PC-3 (cell line): Measurements from ENCODE around the gene PTCH1. TPM values are rescaled to one million over a fixed set of nuclear protein-coding genes. Genes with fewer than 3 reads are reported as not detected.

Experiments
- ATAC-seq: fragments of 200-7000 bp; cut with Tn5 transposase; 2 replicates; pipeline ENCODE4 v1.9.1; 2020; ENCODE audit warnings: mild to moderate bottlenecking, moderate library complexity
- BruUV-seq: library from RNA; stranded (reverse); fragments of 400-500 nt; replicated peaks from 2 replicates; lab custom pipeline; 2021; lab: Mats Ljungman, UMichigan
- CTCF ChIA-PET: fragments of 300-600 bp; sonication (Branson Sonifier 250); formaldehyde crosslinking; loops from one replicate; lab custom pipeline; 2022; ENCODE audit warnings: antibody characterized with exemption; lab: Charles Lee
- POLR2A ChIA-PET: fragments of 300-600 bp; sonication (Branson Sonifier 250); formaldehyde crosslinking; loops from one replicate; lab custom pipeline; 2022; ENCODE audit warnings: antibody characterized with exemption; ENCODE audit not compliant: unreplicated experiment; lab: Charles Lee
- DNase-seq: peaks from one replicate; pipeline ENCODE4 v3.0.0-alpha.2; 2015
- H2AFZ ChIP-seq: fragments of 300-600 bp; sonication (generic); 2 replicates; pipeline ENCODE4 v1.6.0; 2016; ENCODE audit warnings: antibody characterized with exemption, low read length
- H3F3A ChIP-seq: fragments of 300-600 bp; sonication (generic); one replicate; pipeline ENCODE4 v1.6.0; 2017; ENCODE audit warnings: antibody characterized with exemption, low read length, control low read depth, mild to moderate bottlenecking; ENCODE audit not compliant: unreplicated experiment
- H3K27ac ChIP-seq: fragments of 300-600 bp; sonication (generic); 2 replicates; pipeline ENCODE4 v1.5.1; 2016; ENCODE audit warnings: mild to moderate bottlenecking, low read length
- H3K27me3 ChIP-seq: fragments of 300-600 bp; sonication (generic); 2 replicates; pipeline ENCODE4 v1.6.1; 2016; ENCODE audit warnings: low read length, mixed read lengths
- H3K36me3 ChIP-seq: fragments of 300-600 bp; sonication (generic); 2 replicates; pipeline ENCODE4 v1.6.1; 2016; ENCODE audit warnings: low read depth, mixed run types, low read length, mixed read lengths
- H3K4me1 ChIP-seq: fragments of 300-600 bp; sonication (generic); 2 replicates; pipeline ENCODE4 v1.5.1; 2016; ENCODE audit warnings: low read length; ENCODE audit not compliant: insufficient read depth
- H3K4me2 ChIP-seq: fragments of 300-600 bp; sonication (generic); 2 replicates; pipeline ENCODE4 v1.6.0; 2016; ENCODE audit warnings: low read length
- H3K4me3 ChIP-seq: fragments of 300-600 bp; sonication (generic); 2 replicates; pipeline ENCODE4 v1.5.1; 2016; ENCODE audit warnings: mild to moderate bottlenecking, low read length, mixed read lengths
- H3K79me2 ChIP-seq: fragments of 300-600 bp; sonication (generic); 2 replicates; pipeline ENCODE4 v1.6.1; 2017; ENCODE audit warnings: low read length, mixed read lengths
- H3K9ac ChIP-seq: fragments of 300-600 bp; sonication (generic); 2 replicates; pipeline ENCODE4 v1.6.0; 2016; ENCODE audit warnings: mild to moderate bottlenecking, low read length
- H3K9me2 ChIP-seq: fragments of 300-600 bp; sonication (generic); replicated peaks from 2 replicates; pipeline ENCODE4 v1.6.1; 2016; ENCODE audit warnings: mixed run types, low read length, mixed read lengths
- H3K9me3 ChIP-seq: fragments of 300-600 bp; sonication (generic); 2 replicates; pipeline ENCODE4 v1.6.1; 2016; ENCODE audit warnings: low read length, mixed read lengths
- H4K20me1 ChIP-seq: fragments of 300-600 bp; sonication (generic); 2 replicates; pipeline ENCODE4 v1.6.1; 2016; ENCODE audit warnings: low read length, mixed read lengths
- EZH2 ChIP-seq: fragments of 300-600 bp; sonication (generic); IDR thresholded peaks from one replicate; pipeline ENCODE4 v1.6.1; 2017; ENCODE audit warnings: antibody characterized with exemption, mild to moderate bottlenecking, low read length; ENCODE audit not compliant: unreplicated experiment
- EZH2phosphoT487 ChIP-seq: fragments of 300-600 bp; sonication (generic); IDR thresholded peaks from 2 replicates; pipeline ENCODE4 v1.6.1; 2018; ENCODE audit warnings: mild to moderate bottlenecking, antibody characterized with exemption, low read length, borderline replicate concordance
- intact Hi-C: fragments of 100-400 bp; cut with micrococcal nuclease; formaldehyde crosslinking; loops from 2 replicates; pipeline ENCODE4 v1.9.0; 2023
- total RNA-seq: library from RNA; depleted of rRNA; stranded (reverse); fragments of >200 nt; gene quantifications from 2 replicates; pipeline ENCODE4 v1.2.3, GENCODE V29; 2014
- TF ChIP-seq, protein P1 (sequence below): fragments of 300-600 bp; sonication (generic); conservative IDR thresholded peaks from 2 replicates; pipeline ENCODE4 v1.5.1; 2017; ENCODE audit warnings: antibody characterized with exemption, low read depth, mild to moderate bottlenecking, low read length

Gene PTCH1
- total RNA-seq, 1 experiment from 2014 or later = 0.77 TPM

DNA sequence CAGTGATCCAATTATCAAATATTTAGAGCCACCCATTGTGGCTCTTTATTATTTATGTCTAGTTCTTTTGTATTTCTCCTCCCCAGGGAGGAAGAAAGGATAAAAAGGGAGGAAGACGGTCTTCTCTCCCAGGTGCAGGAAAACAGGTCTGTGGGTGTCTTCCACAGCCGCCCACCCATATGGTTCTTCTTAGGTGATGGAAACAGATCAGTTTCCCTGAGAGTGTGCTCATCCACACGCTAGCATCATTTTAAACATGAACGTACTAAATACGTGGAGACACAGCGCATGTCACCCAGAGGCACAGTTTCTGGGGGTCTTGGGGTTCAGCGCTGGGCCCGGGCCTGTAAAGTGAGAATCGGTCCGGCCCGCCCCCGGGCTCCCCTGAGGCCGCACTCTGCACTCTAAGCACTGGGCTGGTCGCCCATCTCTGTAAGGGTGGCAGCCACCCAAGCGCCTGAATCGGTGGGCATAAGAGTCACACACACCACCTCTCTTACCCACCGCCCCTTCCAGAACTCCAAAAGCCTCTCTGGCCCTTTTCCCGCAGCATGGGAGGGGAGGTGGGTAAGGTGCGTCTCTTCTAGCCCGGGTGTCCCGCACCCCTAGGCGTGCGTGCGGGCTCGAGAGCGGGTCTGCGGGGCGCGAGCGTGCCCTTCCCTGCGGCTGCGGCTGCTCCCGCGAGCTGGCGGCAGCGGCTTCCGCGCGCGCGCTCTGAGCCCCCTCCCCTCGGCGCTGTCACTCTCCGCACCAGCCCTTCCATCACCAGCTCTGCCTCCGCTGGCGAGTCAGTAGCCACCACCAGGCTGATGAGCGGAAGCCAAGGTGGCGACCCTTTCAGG, 1.3 kb downstream of the PTCH1 start:
- H3K27me3 ChIP-seq = no peaks in the 10 kb centered on the region
- H3K4me2 ChIP-seq = peak overlapping the region; percentile 84
- no peaks in the 10 kb centered on the region for H3F3A ChIP-seq
- TF ChIP-seq, protein P1, sequence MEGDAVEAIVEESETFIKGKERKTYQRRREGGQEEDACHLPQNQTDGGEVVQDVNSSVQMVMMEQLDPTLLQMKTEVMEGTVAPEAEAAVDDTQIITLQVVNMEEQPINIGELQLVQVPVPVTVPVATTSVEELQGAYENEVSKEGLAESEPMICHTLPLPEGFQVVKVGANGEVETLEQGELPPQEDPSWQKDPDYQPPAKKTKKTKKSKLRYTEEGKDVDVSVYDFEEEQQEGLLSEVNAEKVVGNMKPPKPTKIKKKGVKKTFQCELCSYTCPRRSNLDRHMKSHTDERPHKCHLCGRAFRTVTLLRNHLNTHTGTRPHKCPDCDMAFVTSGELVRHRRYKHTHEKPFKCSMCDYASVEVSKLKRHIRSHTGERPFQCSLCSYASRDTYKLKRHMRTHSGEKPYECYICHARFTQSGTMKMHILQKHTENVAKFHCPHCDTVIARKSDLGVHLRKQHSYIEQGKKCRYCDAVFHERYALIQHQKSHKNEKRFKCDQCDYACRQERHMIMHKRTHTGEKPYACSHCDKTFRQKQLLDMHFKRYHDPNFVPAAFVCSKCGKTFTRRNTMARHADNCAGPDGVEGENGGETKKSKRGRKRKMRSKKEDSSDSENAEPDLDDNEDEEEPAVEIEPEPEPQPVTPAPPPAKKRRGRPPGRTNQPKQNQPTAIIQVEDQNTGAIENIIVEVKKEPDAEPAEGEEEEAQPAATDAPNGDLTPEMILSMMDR = no peak
- TF ChIP-seq EZH2phosphoT487 (no peak), EZH2 (no peak)
- H3K79me2 ChIP-seq = peaks cover 4% of the 10 kb centered on the region; the same call in 1 of the 2 replicates
- peak overlapping the region; percentile 55 for H2AFZ ChIP-seq
- H3K36me3 ChIP-seq = no peaks in the 10 kb centered on the region
- DNase-seq (no peak), ATAC-seq (no peak)
- H3K9me2 ChIP-seq = no peaks in the 10 kb centered on the region
- POLR2A ChIA-PET = no interaction called here
- no TSS peak for BruUV-seq
- no peaks in the 10 kb centered on the region for H3K9me3 ChIP-seq
- H3K4me3 ChIP-seq = peak overlapping the region; percentile 63
- no peak overlapping the region for H3K27ac ChIP-seq
- H4K20me1 ChIP-seq = no peaks in the 10 kb centered on the region
- CTCF ChIA-PET = no interaction called here
- H3K4me1 ChIP-seq = peaks cover 12% of the 10 kb centered on the region; the same call in 1 of the 2 replicates
- intact Hi-C loops = loop anchor here (10.0 kb wide), 1 partner anchor 109 kb away; no protein-coding TSS in a partner anchor
- H3K9ac ChIP-seq = no peak overlapping the region

DNA sequence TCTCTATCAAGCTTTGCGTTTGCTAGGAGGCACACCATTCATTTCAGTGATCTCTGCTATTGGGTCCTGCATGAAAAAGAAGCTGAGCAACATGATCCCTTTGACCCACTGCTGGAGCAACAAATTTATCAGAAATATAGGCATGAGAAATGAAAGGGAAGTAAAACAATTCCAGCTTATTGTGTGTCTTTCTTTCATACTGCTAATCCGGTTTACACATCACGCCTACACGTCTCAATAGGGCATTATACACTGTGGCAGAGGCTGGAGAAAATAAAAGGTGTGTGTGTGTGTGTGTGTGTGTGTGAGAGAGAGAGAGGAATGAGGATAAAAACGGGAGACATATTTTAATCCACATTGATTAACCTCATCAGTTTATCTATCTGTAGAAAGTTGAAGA, 2.4 kb downstream of the PTCH1 start:
- Histone ChIP-seq H3K4me1 (peaks cover 12% of the 10 kb centered on the region; the same call in 1 of the 2 replicates), H3K4me2 (no peak overlapping the region), H4K20me1 (no peaks in the 10 kb centered on the region), H3K9me2 (no peaks in the 10 kb centered on the region), H3F3A (no peaks in the 10 kb centered on the region), H3K9ac (no peak overlapping the region), H3K27me3 (no peaks in the 10 kb centered on the region), H3K9me3 (no peaks in the 10 kb centered on the region), H3K27ac (no peak overlapping the region), H3K36me3 (no peaks in the 10 kb centered on the region), H3K79me2 (peaks cover 4% of the 10 kb centered on the region; the same call in 1 of the 2 replicates), H2AFZ (no peak overlapping the region), H3K4me3 (no peak overlapping the region)
- ATAC-seq (no peak), DNase-seq (no peak)
- intact Hi-C loops = loop anchor here (5.0 to 10.0 kb wide), 2 partner anchors 110 to 363 kb away; partner anchors contain the start of gene ERCC6L2
- CTCF ChIA-PET = no interaction called here
- no TSS peak for BruUV-seq
- POLR2A ChIA-PET = interaction anchor here (0.7 kb wide), 1 partner anchor 389 kb away, joined by 3 read pairs; no protein-coding TSS in a partner anchor
- TF ChIP-seq EZH2 (no peak), EZH2phosphoT487 (no peak)
- TF ChIP-seq, protein P1 = no peak

DNA sequence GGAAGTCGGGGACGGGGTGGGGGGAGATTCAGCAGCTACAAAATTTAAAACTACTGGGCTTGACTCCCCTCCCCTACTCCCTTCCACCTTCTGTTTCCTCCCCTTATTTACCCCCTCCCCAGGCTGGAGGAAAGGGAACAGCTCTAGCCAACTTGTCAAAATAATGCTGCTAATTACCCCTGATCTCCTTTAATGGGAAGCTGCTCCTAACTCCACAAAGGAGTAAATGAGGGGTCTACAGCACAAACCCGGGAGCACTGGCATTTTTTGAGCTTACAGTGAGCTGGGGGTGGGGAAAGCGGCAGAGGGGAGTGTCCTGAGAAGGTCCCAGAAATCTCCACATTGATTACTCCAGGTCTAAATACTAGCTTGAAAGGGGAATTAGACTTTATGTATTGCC, 3.1 kb downstream of the PTCH1 start:
- peaks cover 12% of the 10 kb centered on the region; the same call in 1 of the 2 replicates for H3K4me1 ChIP-seq

More for the DNA sequence above, 3.1 kb downstream of the PTCH1 start:
- no peak overlapping the region for H3K4me2 ChIP-seq
- no peaks in the 10 kb centered on the region for H3K27me3 ChIP-seq
- TF ChIP-seq, protein P1 = no peak
- TF ChIP-seq EZH2phosphoT487 (no peak), EZH2 (no peak)
- CTCF ChIA-PET = no interaction called here
- ATAC-seq (no peak), DNase-seq (no peak)
- H3K4me3 ChIP-seq = no peak overlapping the region
- H3K9ac ChIP-seq = no peak overlapping the region
- H3F3A ChIP-seq = no peaks in the 10 kb centered on the region
- no peaks in the 10 kb centered on the region for H4K20me1 ChIP-seq
- POLR2A ChIA-PET = no interaction called here
- H3K36me3 ChIP-seq = no peaks in the 10 kb centered on the region
- no peaks in the 10 kb centered on the region for H3K9me2 ChIP-seq
- H2AFZ ChIP-seq = no peak overlapping the region
- H3K27ac ChIP-seq = no peak overlapping the region
- BruUV-seq = no TSS peak
- H3K79me2 ChIP-seq = peaks cover 4% of the 10 kb centered on the region; the same call in 1 of the 2 replicates
- intact Hi-C loops = loop anchor here (5.0 to 10.0 kb wide), 2 partner anchors 111 to 364 kb away; partner anchors contain the start of gene ERCC6L2
- H3K9me3 ChIP-seq = no peaks in the 10 kb centered on the region
